IMR-90 (cell line): ENCODE measurements around the gene RPS19BP1. TPM values are rescaled to one million over a fixed set of nuclear protein-coding genes. Genes with fewer than 3 reads are reported as not detected.

Experiments
- ATAC-seq: fragments of 200-7000 bp; cut with Tn5 transposase; 2 replicates; pipeline ENCODE4 v1.9.1; 2020; ENCODE audit warnings: low read depth, mild to moderate bottlenecking, moderate library complexity
- BruUV-seq: library from RNA; stranded (reverse); fragments of 400-500 nt; replicated peaks from 2 replicates; lab custom pipeline; 2021; lab: Mats Ljungman, UMichigan
- CTCF ChIA-PET: fragments of 300-600 bp; formaldehyde crosslinking; extraction: SDS; loops from one replicate; lab custom pipeline; 2021; ENCODE audit warnings: antibody characterized with exemption; lab: Yijun Ruan, JAX
- POLR2A ChIA-PET: fragments of 300-600 bp; sonication (Branson Sonifier 250); formaldehyde crosslinking; loops from one replicate; lab custom pipeline; 2022; ENCODE audit warnings: antibody characterized with exemption; ENCODE audit not compliant: unreplicated experiment; lab: Charles Lee
- DNase-seq: peaks from one replicate; pipeline ENCODE4 v3.0.0; 2013
- H2AFZ ChIP-seq: replicated peaks from 2 replicates; pipeline ENCODE3; 2013; ENCODE audit warnings: low read length, mild to moderate bottlenecking; ENCODE audit not compliant: poor library complexity
- H2AK5ac ChIP-seq: 2 replicates; pipeline ENCODE4 v1.6.1; 2013; ENCODE audit warnings: low read depth, low read length, inconsistent platforms
- H2AK9ac ChIP-seq: replicated peaks from 2 replicates; pipeline ENCODE3; 2013; ENCODE audit warnings: mild to moderate bottlenecking, low read depth, low read length, moderate library complexity; ENCODE audit not compliant: poor library complexity
- H2BK120ac ChIP-seq: 2 replicates; pipeline ENCODE4 v1.6.1; 2013; ENCODE audit warnings: low read depth, low read length, inconsistent platforms
- H2BK15ac ChIP-seq: 3 replicates; pipeline ENCODE4 v1.6.1; 2013; ENCODE audit warnings: low read depth, low read length, inconsistent platforms
- H2BK20ac ChIP-seq: 2 replicates; pipeline ENCODE4 v1.6.1; 2013; ENCODE audit warnings: low read depth, mild to moderate bottlenecking, inconsistent platforms, low read length, moderate library complexity
- H2BK5ac ChIP-seq: 2 replicates; pipeline ENCODE4 v1.6.1; 2013; ENCODE audit warnings: mild to moderate bottlenecking, low read depth, low read length, inconsistent platforms; ENCODE audit not compliant: poor library complexity, severe bottlenecking
- H3K14ac ChIP-seq: replicated peaks from 2 replicates; pipeline ENCODE4 v1.6.1; 2013; ENCODE audit warnings: low read depth, low read length, inconsistent platforms
- H3K18ac ChIP-seq: 2 replicates; pipeline ENCODE4 v1.6.1; 2013; ENCODE audit warnings: low read depth, low read length, control low read depth
- H3K23ac ChIP-seq: 2 replicates; pipeline ENCODE4 v1.6.1; 2013; ENCODE audit warnings: low read depth, low read length, inconsistent platforms
- H3K27ac ChIP-seq: 2 replicates; pipeline ENCODE4 v1.5.1; 2013; ENCODE audit warnings: mild to moderate bottlenecking, control low read depth, low read length; ENCODE audit not compliant: insufficient read depth
- H3K27me3 ChIP-seq: 2 replicates; pipeline ENCODE4 v1.6.1; 2013; ENCODE audit warnings: low read length; ENCODE audit not compliant: control insufficient read depth, insufficient read depth
- H3K36me3 ChIP-seq: 2 replicates; pipeline ENCODE4 v1.6.1; 2013; ENCODE audit warnings: low read length, mixed read lengths; ENCODE audit not compliant: control insufficient read depth, insufficient read depth
- H3K4ac ChIP-seq: 2 replicates; pipeline ENCODE4 v1.6.1; 2013; ENCODE audit warnings: low read depth, low read length, inconsistent platforms
- H3K4me1 ChIP-seq: 2 replicates; pipeline ENCODE4 v1.6.1; 2013; ENCODE audit warnings: low read length, mixed read lengths; ENCODE audit not compliant: control insufficient read depth, insufficient read depth
- H3K4me2 ChIP-seq: 2 replicates; pipeline ENCODE4 v1.6.1; 2013; ENCODE audit warnings: low read depth, mild to moderate bottlenecking, control low read depth, low read length, moderate library complexity
- H3K4me3 ChIP-seq: 2 replicates; pipeline ENCODE4 v1.5.1; 2013; ENCODE audit warnings: low read depth, mild to moderate bottlenecking, control low read depth, low read length, moderate library complexity; ENCODE audit not compliant: insufficient read depth
- H3K56ac ChIP-seq: 2 replicates; pipeline ENCODE4 v1.6.1; 2013; ENCODE audit warnings: low read length, inconsistent platforms; ENCODE audit not compliant: insufficient read depth; ENCODE audit errors: extremely low read depth
- H3K79me1 ChIP-seq, 2 experiments: 2 replicates each; pipeline ENCODE4 v1.6.1; 2013; ENCODE audit warnings: low read length in 2 of 2, inconsistent platforms in 1 of 2, low read depth in 1 of 2
- H3K9ac ChIP-seq: 2 replicates; pipeline ENCODE4 v1.6.1; 2013; ENCODE audit warnings: low read depth, low read length, control low read depth
- H3K9me1 ChIP-seq: 2 replicates; pipeline ENCODE4 v1.6.1; 2013; ENCODE audit warnings: low read length, inconsistent platforms; ENCODE audit not compliant: insufficient read depth
- H3K9me3 ChIP-seq: 2 replicates; pipeline ENCODE4 v1.6.1; 2013; ENCODE audit warnings: low read length; ENCODE audit not compliant: control insufficient read depth, insufficient read depth
- H4K20me1 ChIP-seq: 2 replicates; pipeline ENCODE4 v1.6.1; 2013; ENCODE audit warnings: low read length, inconsistent platforms; ENCODE audit not compliant: insufficient read depth
- H4K5ac ChIP-seq: 2 replicates; pipeline ENCODE4 v1.6.1; 2013; ENCODE audit warnings: mild to moderate bottlenecking, low read depth, low read length, control low read depth
- H4K8ac ChIP-seq, 2 experiments: 2 replicates each; pipeline ENCODE4 v1.6.1; 2013; ENCODE audit warnings: low read depth in 2 of 2, low read length in 2 of 2, control low read depth in 1 of 2, inconsistent platforms in 1 of 2
- H4K91ac ChIP-seq: 2 replicates; pipeline ENCODE4 v1.6.1; 2013; ENCODE audit warnings: low read depth, low read length, inconsistent platforms; ENCODE audit not compliant: insufficient read depth
- BHLHE40 ChIP-seq: fragments of 150-350 bp; IDR thresholded peaks from 2 replicates; pipeline ENCODE4 v1.6.1; 2016; ENCODE audit warnings: mild to moderate bottlenecking, low read depth, low read length
- MAZ ChIP-seq: IDR thresholded peaks from 2 replicates; pipeline ENCODE4 v1.6.1; 2012; ENCODE audit warnings: low read depth, mild to moderate bottlenecking, low read length, improper control_type of control experiment, moderate library complexity, borderline replicate concordance
- POLR2A ChIP-seq: IDR thresholded peaks from 2 replicates; pipeline ENCODE4 v1.6.1; 2012; ENCODE audit warnings: mild to moderate bottlenecking, low read depth, low read length
- RCOR1 ChIP-seq: IDR thresholded peaks from 2 replicates; pipeline ENCODE4 v1.6.1; 2012; ENCODE audit warnings: mild to moderate bottlenecking, low read length, improper control_type of control experiment; ENCODE audit not compliant: insufficient replicate concordance
- RFX5 ChIP-seq: IDR thresholded peaks from 2 replicates; pipeline ENCODE4 v1.8.0; 2012; ENCODE audit warnings: low read depth, mild to moderate bottlenecking, low read length, moderate library complexity
- WGBS, 2 experiments: methylation state at CpG; one replicate each; pipeline versions ENCODE4 v1.1.5 to v1.1.7; 2013; ENCODE audit warnings: missing lambda C conversion rate in 2 of 2; ENCODE audit not compliant: insufficient read length in 1 of 2; ENCODE audit errors: extremely low coverage in 2 of 2; 5-methylcytosine and 5-hydroxymethylcytosine counted together
- dilution Hi-C: fragments of 300-500 bp; cut with HindIII; formaldehyde crosslinking; loops from one replicate; pipeline ENCODE4 v1.14.3; 2018; ENCODE audit warnings: low sequenced_read_pairs; ENCODE audit not compliant: unreplicated experiment
- in situ Hi-C: fragments of 300-500 bp; cut with MboI; formaldehyde crosslinking; loops from 3 replicates; pipeline ENCODE4 v1.14.3; 2019; ENCODE audit warnings: low sequenced_read_pairs, inconsistent platforms, mixed read lengths
- intact Hi-C: fragments of 100-400 bp; cut with micrococcal nuclease; formaldehyde crosslinking; loops from 2 replicates; pipeline ENCODE4 v1.10.0; 2022
- polyA plus RNA-seq, 3 experiments: library from polyadenylated mRNA; depleted of rRNA; stranded (reverse); fragments of >200 nt; gene quantifications; 2 replicates each; pipeline ENCODE4 v1.2.3, GENCODE V29; 2012; ENCODE audit warnings: low replicate concordance in 1 of 3
- total RNA-seq: library from RNA; depleted of rRNA; stranded (reverse); fragments of >200 nt; gene quantifications from 2 replicates; pipeline ENCODE4 v1.2.3, GENCODE V29; 2012
- TF ChIP-seq, protein P1 (sequence below): conservative IDR thresholded peaks from 2 replicates; pipeline ENCODE4 v1.5.1; 2012; ENCODE audit warnings: mild to moderate bottlenecking, low read depth, low read length, improper control_type of control experiment

The RPS19BP1 gene
- total and polyA plus RNA-seq, 2 of the 4 experiments (the other 2 are of a cell fraction): 33.0 to 95.4 TPM

DNA sequence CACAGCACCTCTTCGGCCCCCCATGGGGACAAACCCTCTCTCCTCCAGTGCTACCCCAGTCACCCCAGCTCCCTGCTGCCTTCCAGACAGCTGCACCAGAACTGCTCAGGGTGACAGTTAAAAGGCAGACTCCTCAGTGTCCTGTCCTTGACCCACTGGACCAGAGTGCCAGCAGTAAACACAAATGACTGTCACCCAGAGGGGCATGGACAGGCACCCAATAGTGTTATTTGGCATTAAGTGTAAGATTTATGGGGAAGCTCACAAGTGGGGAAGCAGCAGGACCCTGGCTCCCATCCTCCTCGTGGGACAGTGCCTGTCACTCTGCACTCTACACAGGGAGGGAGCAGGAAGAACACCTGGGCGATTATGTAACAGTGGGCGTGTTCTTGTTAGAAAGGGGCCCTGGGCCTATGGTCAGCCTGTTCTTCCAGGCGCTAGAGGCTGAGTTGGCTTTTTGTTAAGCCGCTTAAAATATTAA, 5.0 kb downstream of the RPS19BP1 start:
- no peaks in the 10 kb centered on the region for H3K9me3 ChIP-seq
- peaks cover 83% of the 10 kb centered on the region for H4K20me1 ChIP-seq
- in situ Hi-C loops: loop anchor here (10.0 kb wide), 1 partner anchor 213 kb away; the partner anchor contains the start of gene RPL3
- H3K4me1 ChIP-seq: peaks cover 4% of the 10 kb centered on the region; the same call in 1 of the 2 replicates
- no peak overlapping the region for H2BK5ac ChIP-seq
- peaks cover 6% of the 10 kb centered on the region; the same call in 1 of the 2 replicates for H3K9me1 ChIP-seq
- CTCF ChIA-PET: no interaction called here
- H2BK15ac ChIP-seq: no peak overlapping the region
- no peak overlapping the region for H3K4ac ChIP-seq
- no peak overlapping the region for H3K56ac ChIP-seq
- H3K14ac ChIP-seq: no peak overlapping the region
- H2BK120ac ChIP-seq: no peak overlapping the region
- no peak overlapping the region for H3K4me3 ChIP-seq
- no TSS peak for BruUV-seq
- no CpG with 5 or more reads among the region's 6 CpGs for WGBS, 2 experiments
- H3K4me2 ChIP-seq: no peak overlapping the region
- no peak for ATAC-seq
- H2AFZ ChIP-seq: no peak overlapping the region
- POLR2A ChIA-PET: interaction anchor here (1.4 kb wide), 1 partner anchor 209 kb away, joined by 5 read pairs; no protein-coding TSS in a partner anchor
- dilution Hi-C loops: no loop called here
- H2BK20ac ChIP-seq: no peak overlapping the region
- no peak overlapping the region for H3K27ac ChIP-seq
- no peak overlapping the region for H4K91ac ChIP-seq
- peak; percentile 27 for DNase-seq
- TF ChIP-seq RCOR1 (no peak), BHLHE40 (no peak), RFX5 (no peak), POLR2A (no peak), MAZ (no peak)
- TF ChIP-seq, protein P1, sequence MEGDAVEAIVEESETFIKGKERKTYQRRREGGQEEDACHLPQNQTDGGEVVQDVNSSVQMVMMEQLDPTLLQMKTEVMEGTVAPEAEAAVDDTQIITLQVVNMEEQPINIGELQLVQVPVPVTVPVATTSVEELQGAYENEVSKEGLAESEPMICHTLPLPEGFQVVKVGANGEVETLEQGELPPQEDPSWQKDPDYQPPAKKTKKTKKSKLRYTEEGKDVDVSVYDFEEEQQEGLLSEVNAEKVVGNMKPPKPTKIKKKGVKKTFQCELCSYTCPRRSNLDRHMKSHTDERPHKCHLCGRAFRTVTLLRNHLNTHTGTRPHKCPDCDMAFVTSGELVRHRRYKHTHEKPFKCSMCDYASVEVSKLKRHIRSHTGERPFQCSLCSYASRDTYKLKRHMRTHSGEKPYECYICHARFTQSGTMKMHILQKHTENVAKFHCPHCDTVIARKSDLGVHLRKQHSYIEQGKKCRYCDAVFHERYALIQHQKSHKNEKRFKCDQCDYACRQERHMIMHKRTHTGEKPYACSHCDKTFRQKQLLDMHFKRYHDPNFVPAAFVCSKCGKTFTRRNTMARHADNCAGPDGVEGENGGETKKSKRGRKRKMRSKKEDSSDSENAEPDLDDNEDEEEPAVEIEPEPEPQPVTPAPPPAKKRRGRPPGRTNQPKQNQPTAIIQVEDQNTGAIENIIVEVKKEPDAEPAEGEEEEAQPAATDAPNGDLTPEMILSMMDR: no peak
- intact Hi-C loops: loop anchor here (10.0 kb wide), 1 partner anchor 123 kb away; no protein-coding TSS in a partner anchor
- no peak overlapping the region for H3K23ac ChIP-seq
- H3K18ac ChIP-seq: no peak overlapping the region
- H2AK9ac ChIP-seq: no peak overlapping the region
- H3K79me1 ChIP-seq: peaks cover 23 to 87% of the 10 kb centered on the region in 2 experiments
- H3K27me3 ChIP-seq: no peaks in the 10 kb centered on the region
- no peak overlapping the region for H2AK5ac ChIP-seq
- no peak overlapping the region for H3K9ac ChIP-seq
- no peak overlapping the region for H4K5ac ChIP-seq
- H3K36me3 ChIP-seq: peaks cover 29% of the 10 kb centered on the region
- H4K8ac ChIP-seq: no peak overlapping the region
